ENCODE data around the gene FAM107A. TPM values are rescaled to one million over a fixed set of nuclear protein-coding genes. Genes with fewer than 3 reads are reported as not detected.
A peak's percentile ranks its signal among the peaks of the same experiment; 100 is the strongest.

The FAM107A gene
- polyA plus RNA-seq, 3 donors: not detected

DNA sequence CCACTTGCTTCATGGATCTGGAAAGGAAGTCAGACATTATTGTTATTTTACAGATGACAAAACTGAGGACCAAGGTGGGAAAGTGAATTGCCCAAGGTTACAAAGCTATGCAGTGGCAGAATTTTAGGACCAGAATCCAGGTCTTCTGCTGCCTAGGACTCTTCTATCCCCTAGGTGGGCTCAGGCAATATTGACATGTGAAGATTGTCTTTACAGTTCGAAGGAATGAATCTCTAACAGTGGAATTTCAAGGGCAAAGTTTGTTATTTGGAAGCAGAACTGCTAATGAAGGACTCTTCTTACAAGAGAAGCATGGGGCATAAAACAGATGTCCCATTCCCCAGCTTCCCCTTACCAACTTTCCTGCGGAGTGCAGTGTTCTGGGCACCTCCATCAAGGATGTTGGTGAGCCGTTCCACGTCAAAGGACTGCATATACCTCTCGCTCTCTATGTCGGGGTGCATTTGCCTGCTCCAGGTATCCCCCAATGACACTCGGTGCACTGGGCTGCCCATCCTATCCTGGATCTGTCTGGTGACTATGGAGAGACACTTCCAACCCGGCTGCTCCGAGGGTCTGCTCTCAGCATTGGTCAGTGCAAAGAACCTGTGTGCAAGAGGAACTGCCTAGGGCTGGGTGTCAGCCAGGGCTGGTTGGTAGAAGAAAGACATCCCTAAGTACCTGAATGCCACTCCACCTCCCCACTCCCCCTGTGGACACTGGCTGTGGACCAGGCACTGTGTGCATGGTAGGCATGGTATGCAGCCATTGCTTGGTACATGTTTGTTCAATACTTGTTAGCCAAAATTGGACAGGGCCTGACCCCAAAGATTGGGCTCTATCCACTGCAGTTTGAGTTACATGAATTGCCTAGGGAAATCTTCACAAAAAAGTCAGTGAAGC, 42.3 kb downstream of the FAM107A start:
- Histone ChIP-seq H3K9ac (ENCODE audit: insufficient read depth, low read length, poor library complexity, severe bottlenecking) (no peak overlapping the region), H3K4me3 (replicated peaks in 1 of 3; ENCODE audit: low read depth in 2 of 3, low read length in 3 of 3) (no peak overlapping the region), H3K36me3 (replicated peaks in 1 of 2; ENCODE audit: control insufficient read depth in 1 of 2, insufficient read depth in 2 of 2, low read length in 2 of 2) (no peaks in the 10 kb centered on the region), H2AFZ (ENCODE audit: insufficient read depth, low read depth, low read length, poor library complexity, severe bottlenecking) (no peak overlapping the region), H3K27me3 (ENCODE audit: control insufficient read depth in 2 of 2, insufficient read depth in 2 of 2, low read length in 2 of 2) (no peaks in the 10 kb centered on the region), H3K9me3 (replicated peaks in 1 of 2; ENCODE audit: control insufficient read depth in 1 of 2, insufficient read depth in 1 of 2, low read length in 2 of 2) (no peaks in the 10 kb centered on the region), H3K4me1 (ENCODE audit: control insufficient read depth in 1 of 2, insufficient read depth in 2 of 2, low read length in 2 of 2) (peaks cover 17 to 25% of the 10 kb centered on the region in 2 donors), H3K4me2 (replicated peaks; ENCODE audit: extremely low read depth, low read length, poor library complexity, severe bottlenecking) (no peak overlapping the region), H3K79me2 (ENCODE audit: insufficient read depth, low read length) (no peaks in the 10 kb centered on the region), H3K27ac (ENCODE audit: low read depth in 1 of 2, low read length in 2 of 2) (no peak overlapping the region), H4K20me1 (ENCODE audit: insufficient read depth, low read length) (no peaks in the 10 kb centered on the region)
- Mint-ChIP-seq H3K27me3 (ENCODE audit: low read depth in 3 of 3) (peaks cover 0 to 5% (median 3%) of the 10 kb centered on the region in 3 donors), H3K36me3 (no peaks in the 10 kb centered on the region), H3K9me3 (no peaks in the 10 kb centered on the region), H3K27ac (peak overlapping the region in 1 of 7 donors; percentile 74), H3K4me1 (peaks cover 31% of the 10 kb centered on the region), H3K4me3 (no peak overlapping the region)
- intact Hi-C loops (cut with micrococcal nuclease): loop anchor here (5.0 to 10.0 kb wide), 5 partner anchors 73 to 350 kb away; partner anchors contain the start of gene PDHB (in 1 of the 2)
- TF ChIP-seq, protein P1, sequence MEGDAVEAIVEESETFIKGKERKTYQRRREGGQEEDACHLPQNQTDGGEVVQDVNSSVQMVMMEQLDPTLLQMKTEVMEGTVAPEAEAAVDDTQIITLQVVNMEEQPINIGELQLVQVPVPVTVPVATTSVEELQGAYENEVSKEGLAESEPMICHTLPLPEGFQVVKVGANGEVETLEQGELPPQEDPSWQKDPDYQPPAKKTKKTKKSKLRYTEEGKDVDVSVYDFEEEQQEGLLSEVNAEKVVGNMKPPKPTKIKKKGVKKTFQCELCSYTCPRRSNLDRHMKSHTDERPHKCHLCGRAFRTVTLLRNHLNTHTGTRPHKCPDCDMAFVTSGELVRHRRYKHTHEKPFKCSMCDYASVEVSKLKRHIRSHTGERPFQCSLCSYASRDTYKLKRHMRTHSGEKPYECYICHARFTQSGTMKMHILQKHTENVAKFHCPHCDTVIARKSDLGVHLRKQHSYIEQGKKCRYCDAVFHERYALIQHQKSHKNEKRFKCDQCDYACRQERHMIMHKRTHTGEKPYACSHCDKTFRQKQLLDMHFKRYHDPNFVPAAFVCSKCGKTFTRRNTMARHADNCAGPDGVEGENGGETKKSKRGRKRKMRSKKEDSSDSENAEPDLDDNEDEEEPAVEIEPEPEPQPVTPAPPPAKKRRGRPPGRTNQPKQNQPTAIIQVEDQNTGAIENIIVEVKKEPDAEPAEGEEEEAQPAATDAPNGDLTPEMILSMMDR (IDR thresholded peaks at IDR 0.05): no peak
- WGBS (ENCODE audit: insufficient coverage): 97% methylated on average over 7 of the region's 9 CpGs
- no peak for DNase-seq

DNA sequence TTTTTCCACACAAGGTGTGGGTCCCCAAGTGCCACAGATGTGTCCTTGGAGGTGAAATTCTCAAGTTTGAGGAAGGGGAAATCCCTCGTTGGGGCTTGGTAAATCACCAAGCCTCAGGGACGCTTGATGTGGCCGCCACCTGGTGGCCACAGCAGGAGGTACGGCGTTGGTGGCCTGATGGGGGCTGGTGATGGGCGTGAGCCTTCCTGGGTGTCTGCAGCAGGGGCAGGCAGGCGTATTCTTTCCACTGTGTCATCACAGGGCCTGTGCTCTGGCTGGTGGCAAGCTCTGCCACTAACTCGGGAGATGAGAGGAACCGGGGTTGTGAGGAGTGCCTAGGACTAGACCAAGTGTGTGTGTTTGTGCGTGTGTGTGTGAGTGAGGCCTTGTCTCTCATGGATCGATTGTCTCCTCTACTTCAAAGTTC, 44.4 kb downstream of the FAM107A start:
- peak; percentile 80 to 84 (median 82) for DNase-seq
- Histone ChIP-seq H3K9me3 (replicated peaks in 1 of 2; ENCODE audit: control insufficient read depth in 1 of 2, insufficient read depth in 1 of 2, low read length in 2 of 2) (no peaks in the 10 kb centered on the region), H3K4me1 (ENCODE audit: control insufficient read depth in 1 of 2, insufficient read depth in 2 of 2, low read length in 2 of 2) (peaks cover 12 to 24% of the 10 kb centered on the region in 2 donors), H4K20me1 (ENCODE audit: insufficient read depth, low read length) (no peaks in the 10 kb centered on the region), H3K79me2 (ENCODE audit: insufficient read depth, low read length) (no peaks in the 10 kb centered on the region), H3K36me3 (replicated peaks in 1 of 2; ENCODE audit: control insufficient read depth in 1 of 2, insufficient read depth in 2 of 2, low read length in 2 of 2) (no peaks in the 10 kb centered on the region), H3K9ac (ENCODE audit: insufficient read depth, low read length, poor library complexity, severe bottlenecking) (no peak overlapping the region), H3K4me2 (replicated peaks; ENCODE audit: extremely low read depth, low read length, poor library complexity, severe bottlenecking) (no peak overlapping the region), H3K27ac (ENCODE audit: low read depth in 1 of 2, low read length in 2 of 2) (no peak overlapping the region), H3K27me3 (ENCODE audit: control insufficient read depth in 2 of 2, insufficient read depth in 2 of 2, low read length in 2 of 2) (no peaks in the 10 kb centered on the region), H2AFZ (ENCODE audit: insufficient read depth, low read depth, low read length, poor library complexity, severe bottlenecking) (peak overlapping the region; percentile 54), H3K4me3 (replicated peaks in 1 of 3; ENCODE audit: low read depth in 2 of 3, low read length in 3 of 3) (no peak overlapping the region)
- H3K9me3 Mint-ChIP-seq: no peaks in the 10 kb centered on the region
- TF ChIP-seq, protein P1 (IDR thresholded peaks at IDR 0.05): peak; percentile 96
- H3K27me3 Mint-ChIP-seq (ENCODE audit: low read depth in 3 of 3): peaks cover 0 to 5% (median 0%) of the 10 kb centered on the region in 3 donors
- peak overlapping the region in 6 of 7 donors; percentile 53 to 82 (median 70) for H3K27ac Mint-ChIP-seq
- WGBS (ENCODE audit: insufficient coverage): 0% methylated on average over 7 of the region's 11 CpGs
- H3K4me3 Mint-ChIP-seq: no peak overlapping the region
- peaks cover 31% of the 10 kb centered on the region for H3K4me1 Mint-ChIP-seq
- H3K36me3 Mint-ChIP-seq: no peaks in the 10 kb centered on the region
- intact Hi-C loops (cut with micrococcal nuclease): loop anchor here (2.0 to 10.0 kb wide), 6 partner anchors 70 to 348 kb away; partner anchors contain the start of gene PDHB (in 1 of the 2)

Measured in CD14-positive monocyte (primary cell).